MM.1S (cell line): ENCODE measurements around the gene TRABD2B.

ENCODE experiments used
- CTCF ChIP-seq: fragments of 300-600 bp; sonication (generic); IDR thresholded peaks from 2 replicates; pipeline ENCODE4 v1.5.1; 2016; ENCODE audit warnings: antibody characterized with exemption, low read length, mixed read lengths
- EZH2 ChIP-seq: fragments of 300-600 bp; sonication (generic); optimal IDR thresholded peaks from 2 replicates; pipeline ENCODE3; 2017; ENCODE audit warnings: low read depth, mild to moderate bottlenecking, antibody characterized with exemption, low read length, mixed read lengths

DNA sequence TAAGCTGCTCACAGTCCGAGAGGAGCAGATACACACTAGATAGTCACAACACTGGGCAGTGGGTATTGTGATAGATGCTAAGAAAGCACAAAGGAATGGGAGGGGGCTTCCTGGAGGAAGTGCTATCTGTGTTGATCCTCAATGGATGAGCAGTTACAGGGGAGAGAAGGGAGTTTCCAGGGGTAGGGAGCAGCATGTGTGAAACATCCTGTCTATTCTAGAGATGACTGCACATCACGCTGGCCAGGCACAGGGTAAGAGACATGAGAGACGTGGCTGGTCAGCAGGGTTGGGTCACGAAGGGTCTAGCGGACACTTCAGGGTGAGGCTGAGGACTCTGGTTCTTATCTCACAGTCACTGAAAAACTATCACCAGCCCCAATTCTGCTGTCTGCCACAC, 235.2 kb downstream of the TRABD2B start:
- TF ChIP-seq EZH2: no peak
- no peak for TF ChIP-seq CTCF
